Smooth muscle cell (in vitro differentiated cells): ENCODE data around the gene PACRG. TPM values are rescaled to one million over a fixed set of nuclear protein-coding genes. Genes with fewer than 3 reads are reported as not detected.

ENCODE experiments used
- DNase-seq: peaks from one replicate; lab custom pipeline; 2025; ENCODE audit not compliant: unreplicated experiment; lab: John Stamatoyannopoulos, UW
- H2AFZ ChIP-seq: fragments of 200-600 bp; sonication (generic); 2 replicates; pipeline ENCODE4 v1.6.0; 2016; ENCODE audit warnings: antibody characterized with exemption, low read depth, mild to moderate bottlenecking
- H3F3A ChIP-seq: fragments of 200-600 bp; sonication (generic); 2 replicates; pipeline ENCODE4 v1.6.0; 2017; ENCODE audit warnings: antibody characterized with exemption, low read depth
- H3K27ac ChIP-seq: fragments of 200-600 bp; sonication (generic); 2 replicates; pipeline ENCODE4 v1.5.1; 2016; ENCODE audit warnings: low read depth, mild to moderate bottlenecking
- H3K27me3 ChIP-seq: fragments of 200-600 bp; sonication (generic); 2 replicates; pipeline ENCODE4 v1.6.1; 2016; ENCODE audit warnings: low read depth, mild to moderate bottlenecking
- H3K36me3 ChIP-seq: fragments of 200-600 bp; sonication (generic); 2 replicates; pipeline ENCODE4 v1.5.1; 2016; ENCODE audit warnings: low read depth
- H3K4me1 ChIP-seq: fragments of 200-600 bp; sonication (generic); 2 replicates; pipeline ENCODE4 v1.5.1; 2016; ENCODE audit warnings: low read depth
- H3K4me2 ChIP-seq: fragments of 200-600 bp; sonication (generic); 2 replicates; pipeline ENCODE4 v1.6.0; 2016; ENCODE audit warnings: mild to moderate bottlenecking
- H3K4me3 ChIP-seq: fragments of 200-600 bp; sonication (generic); 2 replicates; pipeline ENCODE4 v1.5.1; 2016; ENCODE audit warnings: mild to moderate bottlenecking
- H3K79me2 ChIP-seq: fragments of 200-600 bp; sonication (generic); 2 replicates; pipeline ENCODE4 v1.6.0; 2016; ENCODE audit warnings: low read depth, mild to moderate bottlenecking
- H3K9ac ChIP-seq: fragments of 200-600 bp; sonication (generic); 2 replicates; pipeline ENCODE4 v1.6.0; 2016; ENCODE audit warnings: low read depth
- H3K9me3 ChIP-seq: fragments of 200-600 bp; sonication (generic); replicated peaks from 2 replicates; pipeline ENCODE4 v1.5.1; 2016; ENCODE audit warnings: low read depth
- H4K20me1 ChIP-seq: fragments of 200-600 bp; sonication (generic); 2 replicates; pipeline ENCODE4 v1.6.0; 2016; ENCODE audit warnings: low read depth
- WGBS: methylation state at CpG from one replicate; pipeline ENCODE4 v1.1.7; 2016; ENCODE audit warnings: low lambda C conversion rate; 5-methylcytosine and 5-hydroxymethylcytosine counted together
- polyA plus RNA-seq: library from polyadenylated mRNA; unstranded; fragments of >200 nt; fragmentation: Nextera tagmentation; extraction: Ambion mirVana; gene quantifications from 2 replicates; pipeline ENCODE4 v1.2.1, GENCODE V29; 2016
- total RNA-seq: library from RNA; depleted of rRNA; stranded (reverse); fragments of >200 nt; gene quantifications from 2 replicates; pipeline ENCODE4 v1.2.3, GENCODE V29; 2014
- TF ChIP-seq, protein P1 (sequence below): fragments of 200-600 bp; sonication (generic); IDR thresholded peaks from 2 replicates; pipeline ENCODE4 v1.5.1; 2017; ENCODE audit warnings: borderline replicate concordance, mild to moderate bottlenecking, antibody characterized with exemption; ENCODE audit not compliant: insufficient read depth, poor library complexity, severe bottlenecking

Gene PACRG
- total and polyA plus RNA-seq, 2 experiments from 2014 or later: not detected

- Histone ChIP-seq H3K79me2 (no peaks in the 10 kb centered on the region), H4K20me1 (no peaks in the 10 kb centered on the region), H3K9me3 (no peaks in the 10 kb centered on the region), H3K4me1 (no peaks in the 10 kb centered on the region), H3K27me3 (no peaks in the 10 kb centered on the region), H3K36me3 (no peaks in the 10 kb centered on the region), H3K27ac (no peak overlapping the region), H3K9ac (no peak overlapping the region), H3F3A (no peaks in the 10 kb centered on the region), H2AFZ (no peak overlapping the region), H3K4me3 (no peak overlapping the region), H3K4me2 (no peak overlapping the region)
- no peak for DNase-seq
- TF ChIP-seq, protein P1, sequence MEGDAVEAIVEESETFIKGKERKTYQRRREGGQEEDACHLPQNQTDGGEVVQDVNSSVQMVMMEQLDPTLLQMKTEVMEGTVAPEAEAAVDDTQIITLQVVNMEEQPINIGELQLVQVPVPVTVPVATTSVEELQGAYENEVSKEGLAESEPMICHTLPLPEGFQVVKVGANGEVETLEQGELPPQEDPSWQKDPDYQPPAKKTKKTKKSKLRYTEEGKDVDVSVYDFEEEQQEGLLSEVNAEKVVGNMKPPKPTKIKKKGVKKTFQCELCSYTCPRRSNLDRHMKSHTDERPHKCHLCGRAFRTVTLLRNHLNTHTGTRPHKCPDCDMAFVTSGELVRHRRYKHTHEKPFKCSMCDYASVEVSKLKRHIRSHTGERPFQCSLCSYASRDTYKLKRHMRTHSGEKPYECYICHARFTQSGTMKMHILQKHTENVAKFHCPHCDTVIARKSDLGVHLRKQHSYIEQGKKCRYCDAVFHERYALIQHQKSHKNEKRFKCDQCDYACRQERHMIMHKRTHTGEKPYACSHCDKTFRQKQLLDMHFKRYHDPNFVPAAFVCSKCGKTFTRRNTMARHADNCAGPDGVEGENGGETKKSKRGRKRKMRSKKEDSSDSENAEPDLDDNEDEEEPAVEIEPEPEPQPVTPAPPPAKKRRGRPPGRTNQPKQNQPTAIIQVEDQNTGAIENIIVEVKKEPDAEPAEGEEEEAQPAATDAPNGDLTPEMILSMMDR: no peak
- 90% methylated on average over 6 of the region's 6 CpGs for WGBS
Observed at GRCh38 chr6:163063561-163063960, 335.8 kb downstream of the PACRG start.

DNA sequence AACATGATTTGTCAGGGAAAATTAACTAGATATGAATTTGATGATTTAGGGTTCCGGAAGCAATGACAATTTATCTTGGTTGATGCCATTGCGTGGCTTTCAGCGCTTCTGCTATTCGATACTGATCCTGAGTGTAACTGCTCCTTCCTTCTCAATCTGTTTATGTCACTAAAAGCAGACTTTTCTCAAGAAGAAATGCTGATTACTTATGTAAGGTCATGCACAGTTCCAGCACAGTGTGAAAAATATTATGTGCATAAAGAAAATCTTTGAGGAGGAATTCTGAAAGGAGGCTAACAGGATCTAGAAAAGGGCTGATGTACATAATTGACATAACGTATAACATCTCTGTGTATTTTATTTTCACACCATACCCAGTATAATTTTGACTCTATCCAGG is 336.6 kb downstream of the PACRG start:
- Histone ChIP-seq H3K4me3 (no peak overlapping the region), H3K9ac (no peak overlapping the region), H3K9me3 (no peaks in the 10 kb centered on the region), H3K27me3 (no peaks in the 10 kb centered on the region), H3K4me1 (no peaks in the 10 kb centered on the region), H2AFZ (no peak overlapping the region), H4K20me1 (no peaks in the 10 kb centered on the region), H3K4me2 (no peak overlapping the region), H3K36me3 (no peaks in the 10 kb centered on the region), H3K79me2 (no peaks in the 10 kb centered on the region), H3K27ac (no peak overlapping the region), H3F3A (no peaks in the 10 kb centered on the region)
- WGBS: 98% methylated on average over 5 of the region's 5 CpGs
- TF ChIP-seq, protein P1: no peak
- no peak for DNase-seq

- no peak overlapping the region for H3K27ac ChIP-seq
- H3K27me3 ChIP-seq: no peaks in the 10 kb centered on the region
- no peaks in the 10 kb centered on the region for H4K20me1 ChIP-seq
- TF ChIP-seq, protein P1: no peak
- H3F3A ChIP-seq: no peaks in the 10 kb centered on the region
- H3K36me3 ChIP-seq: no peaks in the 10 kb centered on the region
- no peak overlapping the region for H3K4me2 ChIP-seq
- no peaks in the 10 kb centered on the region for H3K9me3 ChIP-seq
- WGBS: 95% methylated on average over 3 of the region's 3 CpGs
- H3K9ac ChIP-seq: no peak overlapping the region
- DNase-seq: no peak
- H3K79me2 ChIP-seq: no peaks in the 10 kb centered on the region
- no peak overlapping the region for H3K4me3 ChIP-seq
- H3K4me1 ChIP-seq: no peaks in the 10 kb centered on the region
- no peak overlapping the region for H2AFZ ChIP-seq
Observed at GRCh38 chr6:163066200-163066599, 338.4 kb downstream of the PACRG start.

DNA sequence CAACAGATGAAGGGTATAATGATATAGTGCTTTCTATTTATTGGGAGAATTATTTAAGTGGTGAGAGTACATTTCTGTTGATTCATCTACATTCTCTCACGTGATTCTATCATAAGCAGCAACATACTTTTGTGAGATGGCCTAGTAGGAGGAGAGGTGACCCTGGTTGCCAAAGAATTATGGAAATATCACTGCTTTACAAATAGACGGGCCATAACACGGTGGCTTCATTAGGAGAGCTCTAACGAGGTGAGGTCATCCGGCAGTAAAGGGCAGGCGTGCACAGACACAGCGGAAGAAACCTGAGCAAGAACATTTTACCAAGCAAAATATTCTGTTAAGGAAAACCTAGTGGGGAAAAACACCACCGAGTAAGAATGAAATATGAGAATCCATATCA is 349.4 kb downstream of the PACRG start:
- no peaks in the 10 kb centered on the region for H3K36me3 ChIP-seq

More for the DNA sequence above, 349.4 kb downstream of the PACRG start:
- 82% methylated on average over 8 of the region's 8 CpGs for WGBS
- no peak overlapping the region for H3K27ac ChIP-seq
- no peak overlapping the region for H3K4me3 ChIP-seq
- no peak overlapping the region for H3K4me2 ChIP-seq
- H3K79me2 ChIP-seq: no peaks in the 10 kb centered on the region
- no peaks in the 10 kb centered on the region for H4K20me1 ChIP-seq
- no peak overlapping the region for H3K9ac ChIP-seq
- H3K27me3 ChIP-seq: no peaks in the 10 kb centered on the region
- TF ChIP-seq, protein P1: no peak
- no peaks in the 10 kb centered on the region for H3K4me1 ChIP-seq
- H3K9me3 ChIP-seq: no peaks in the 10 kb centered on the region
- no peak overlapping the region for H2AFZ ChIP-seq
- H3F3A ChIP-seq: no peaks in the 10 kb centered on the region
- DNase-seq: no peak
